GM19463 (cell line): ENCODE measurements around the gene KCNQ1.

Experiments used
- ATAC-seq: cut with Tn5 transposase; IDR thresholded peaks from one replicate; pipeline ENCODE4 v1.9.1; 2021; ENCODE audit warnings: mild to moderate bottlenecking, moderate library complexity; ENCODE audit not compliant: unreplicated experiment

The KCNQ1 gene

GRCh38 chr11:2828585-2829330 lies 383.9 kb downstream of the KCNQ1 start:
- ATAC-seq, result no peak

DNA sequence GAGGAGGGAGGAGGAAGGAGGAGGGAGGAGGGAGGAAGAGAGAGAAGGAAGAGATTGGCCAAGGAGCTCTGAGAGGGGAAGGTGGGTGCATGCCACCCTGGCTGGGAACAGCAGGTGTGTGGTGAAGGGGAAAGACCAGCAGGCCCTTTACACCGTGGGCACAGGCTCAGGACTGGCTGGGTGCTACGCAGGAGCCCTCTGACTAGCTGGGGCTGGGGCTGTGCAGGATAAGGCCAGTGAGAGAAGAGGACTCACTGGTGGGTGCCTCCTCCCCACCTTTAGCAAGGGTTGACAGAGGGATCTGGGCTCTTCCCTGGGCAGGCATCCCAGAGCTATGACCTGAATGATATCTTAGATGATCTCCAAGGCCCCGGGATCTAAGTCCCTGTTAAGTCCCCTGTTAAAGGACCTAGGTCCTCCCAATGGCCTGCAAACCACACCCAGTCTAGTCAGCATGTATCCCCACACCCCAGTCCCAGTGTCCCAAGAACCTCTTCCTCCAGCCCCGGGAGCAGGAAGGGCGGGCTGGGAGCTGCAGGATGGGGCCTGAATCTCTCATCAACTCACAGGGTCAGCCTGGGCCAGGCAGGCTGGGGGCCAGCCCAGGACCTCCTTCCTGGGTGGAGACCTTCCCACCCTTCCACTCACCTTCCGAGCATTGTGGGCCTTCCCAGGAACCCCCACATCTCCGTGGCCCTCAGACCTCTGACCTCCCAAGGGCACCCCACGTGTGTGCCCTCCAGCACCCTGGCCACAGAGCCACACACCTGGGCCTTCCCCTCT lies 385.4 kb downstream of the KCNQ1 start:
- no peak for ATAC-seq

- ATAC-seq, result no peak
These were observed 386.1 kb downstream of the KCNQ1 start for GRCh38 chr11:2830886-2831285.

DNA sequence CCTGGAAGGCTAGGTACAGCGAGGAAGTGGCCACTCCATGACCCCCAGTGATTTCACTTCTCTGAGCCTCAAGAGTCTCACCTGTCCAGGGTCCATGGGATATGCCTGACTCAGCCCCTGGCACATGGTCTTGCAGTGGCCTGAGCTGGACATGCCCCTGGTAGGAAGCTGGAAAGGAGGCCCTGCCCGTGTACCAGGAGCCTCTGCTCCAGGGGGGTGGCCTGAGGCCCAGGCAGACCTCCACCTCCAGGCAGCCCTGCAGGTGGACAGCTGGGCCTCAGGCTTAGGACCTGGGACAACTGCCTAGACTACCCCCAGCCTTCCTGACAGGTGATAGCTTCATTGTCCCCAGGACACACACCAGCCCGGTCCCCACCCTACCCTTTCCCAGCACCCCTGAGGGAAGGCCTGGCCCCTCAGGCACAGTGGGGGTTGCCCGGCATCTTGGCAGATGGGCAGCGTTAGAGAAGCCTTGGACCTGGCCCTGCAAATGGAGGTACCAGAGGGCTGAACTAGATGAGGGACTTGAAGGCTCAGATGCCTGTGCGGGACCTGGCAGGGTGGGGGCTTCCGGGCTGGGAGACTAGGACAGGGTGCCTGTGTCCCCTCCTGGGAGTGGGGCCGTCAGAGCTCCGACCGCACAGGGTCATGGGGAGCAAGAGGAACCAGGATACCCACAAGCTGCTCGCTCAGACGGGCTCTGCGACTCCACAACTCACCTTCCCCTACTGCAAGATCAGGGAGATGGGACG lies 387.1 kb downstream of the KCNQ1 start:
- ATAC-seq, result no peak

DNA sequence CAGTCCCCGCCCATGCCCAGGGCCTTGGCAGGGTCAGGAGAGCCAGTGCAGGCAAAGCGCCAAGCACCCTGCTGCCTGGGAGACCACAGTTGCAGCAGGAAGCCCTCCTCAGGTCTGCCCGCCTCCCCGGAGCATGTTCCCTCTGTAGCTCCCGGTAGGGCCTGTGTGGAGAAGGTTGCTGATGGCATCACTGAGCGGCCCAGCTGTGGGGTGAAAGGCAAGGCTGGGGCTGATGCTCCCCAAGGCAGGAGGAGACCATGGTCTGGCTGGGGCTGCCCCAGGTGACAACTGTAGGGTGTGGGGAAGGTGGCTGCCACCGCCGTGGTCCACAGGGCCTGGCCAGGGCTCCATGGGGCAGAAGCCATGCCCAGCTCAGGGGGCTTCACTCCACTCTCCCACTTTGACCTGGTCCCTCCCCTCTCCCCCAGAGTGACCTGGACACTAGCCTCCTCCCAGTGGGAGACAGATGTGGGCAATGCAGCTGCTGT lies 387.8 kb downstream of the KCNQ1 start:
- ATAC-seq, result no peak

DNA sequence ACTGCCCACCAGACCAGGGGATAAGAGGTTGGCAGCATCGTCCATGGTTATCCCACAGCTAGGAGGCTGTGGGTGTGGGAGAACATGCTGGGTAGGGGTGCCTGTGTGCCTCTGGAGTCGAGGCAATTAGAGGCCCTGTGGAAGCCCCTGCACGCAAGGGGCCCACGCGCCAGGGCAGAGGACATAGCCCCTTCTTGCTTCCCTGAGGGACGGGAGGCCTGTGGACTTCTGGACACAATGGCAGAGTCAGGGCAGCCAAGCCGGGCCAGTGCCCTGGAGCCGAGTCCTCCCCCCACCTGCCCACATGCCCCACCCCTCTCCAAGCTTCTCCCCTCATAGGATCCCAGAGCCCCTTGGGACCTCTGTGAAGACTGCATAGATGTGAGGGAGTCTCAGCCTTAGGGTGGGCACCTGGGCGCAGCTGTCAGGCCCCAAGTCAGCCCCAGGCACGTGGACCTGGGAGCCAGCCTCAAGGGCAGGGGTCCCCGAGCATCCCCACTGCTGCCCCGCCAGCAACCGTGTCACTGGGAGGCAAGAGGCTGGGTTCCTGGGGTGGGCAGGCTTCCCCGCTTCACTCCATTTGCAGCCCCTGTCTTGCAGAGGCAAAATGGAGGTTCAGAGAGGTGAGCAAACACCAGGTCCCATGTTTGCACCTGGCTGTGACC lies 388.4 kb downstream of the KCNQ1 start:
- no peak for ATAC-seq

- no peak for ATAC-seq
These were observed 389.1 kb downstream of the KCNQ1 start for GRCh38 chr11:2833716-2834502.

DNA sequence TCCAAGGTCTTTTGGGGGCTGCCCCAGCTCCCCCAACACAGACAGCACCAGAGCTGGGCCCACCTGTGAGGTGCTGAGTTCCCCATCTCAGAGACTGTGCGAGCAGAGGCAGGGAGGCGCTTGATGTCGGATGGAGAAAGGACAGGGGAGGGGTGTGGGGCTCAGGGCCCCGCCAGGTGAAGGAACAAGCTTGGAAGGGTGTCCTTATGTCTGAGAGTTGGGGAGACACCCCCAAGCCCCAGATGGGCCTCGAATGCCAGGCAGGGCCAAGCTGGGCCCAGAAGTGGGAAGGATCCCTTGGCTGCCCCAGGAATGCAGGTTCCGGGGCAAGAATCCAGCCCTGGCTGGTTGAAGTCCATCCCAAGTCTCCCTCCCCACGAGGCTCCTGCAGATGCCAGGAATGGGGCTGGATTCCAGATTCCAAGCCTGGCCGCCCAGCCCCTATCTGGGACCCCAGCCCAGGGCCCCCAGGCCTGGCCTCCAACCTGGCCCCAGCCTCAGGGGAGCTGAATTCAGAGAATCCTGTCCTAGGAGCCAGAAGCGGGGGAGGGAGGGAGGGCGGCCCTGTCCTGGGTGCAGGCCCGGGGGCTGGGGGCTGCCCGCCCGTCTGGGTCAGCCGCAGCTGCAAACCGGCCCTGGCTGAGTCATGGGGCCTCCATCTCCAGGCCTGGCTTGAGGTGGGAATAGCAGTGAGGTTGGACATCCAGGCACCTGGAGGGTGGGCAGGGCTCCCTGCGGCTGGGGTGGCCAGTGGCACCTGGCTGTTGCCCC lies 389.9 kb downstream of the KCNQ1 start:
- ATAC-seq, result no peak

- no peak for ATAC-seq
These were observed 390.5 kb downstream of the KCNQ1 start for GRCh38 chr11:2835296-2835695.

- no peak for ATAC-seq
These were observed 390.9 kb downstream of the KCNQ1 start for GRCh38 chr11:2835751-2836150.

DNA sequence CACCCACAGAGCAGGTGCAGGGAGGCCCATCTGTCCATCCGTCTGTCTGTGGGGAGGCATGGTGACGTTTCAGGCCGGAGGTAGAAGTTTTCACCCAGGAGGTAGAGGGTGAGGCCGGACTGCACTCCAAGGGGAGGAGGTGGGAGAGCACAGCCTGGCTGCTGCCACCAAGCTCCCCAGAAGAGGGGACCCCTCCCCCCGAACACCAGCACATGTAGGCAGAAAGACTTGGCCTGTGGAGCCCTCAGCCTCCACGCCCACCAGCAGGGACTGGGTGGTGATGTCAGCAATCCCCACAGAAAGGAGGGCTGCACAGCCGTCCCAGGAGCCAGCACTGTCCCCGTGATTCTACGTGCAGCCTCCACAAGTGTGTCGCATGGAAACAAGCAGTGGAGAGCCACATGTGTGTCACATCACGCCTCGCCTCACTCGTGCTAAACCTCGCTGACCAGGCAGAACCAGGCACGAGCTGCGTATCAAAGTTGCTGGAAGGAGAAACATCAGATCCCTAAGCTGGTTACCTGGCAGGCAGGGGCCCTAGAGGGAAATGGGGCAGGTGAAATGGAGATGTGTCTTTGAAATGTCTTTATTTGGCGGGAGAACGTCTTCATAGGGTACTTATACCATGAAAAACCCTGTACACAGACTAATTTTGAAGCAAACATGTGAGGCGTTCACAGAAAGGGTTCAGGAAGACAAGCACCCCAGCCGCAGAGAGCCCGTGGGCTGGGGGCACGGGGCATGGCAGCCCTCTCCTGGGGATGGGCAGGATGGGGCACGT lies 391.7 kb downstream of the KCNQ1 start:
- no peak for ATAC-seq

DNA sequence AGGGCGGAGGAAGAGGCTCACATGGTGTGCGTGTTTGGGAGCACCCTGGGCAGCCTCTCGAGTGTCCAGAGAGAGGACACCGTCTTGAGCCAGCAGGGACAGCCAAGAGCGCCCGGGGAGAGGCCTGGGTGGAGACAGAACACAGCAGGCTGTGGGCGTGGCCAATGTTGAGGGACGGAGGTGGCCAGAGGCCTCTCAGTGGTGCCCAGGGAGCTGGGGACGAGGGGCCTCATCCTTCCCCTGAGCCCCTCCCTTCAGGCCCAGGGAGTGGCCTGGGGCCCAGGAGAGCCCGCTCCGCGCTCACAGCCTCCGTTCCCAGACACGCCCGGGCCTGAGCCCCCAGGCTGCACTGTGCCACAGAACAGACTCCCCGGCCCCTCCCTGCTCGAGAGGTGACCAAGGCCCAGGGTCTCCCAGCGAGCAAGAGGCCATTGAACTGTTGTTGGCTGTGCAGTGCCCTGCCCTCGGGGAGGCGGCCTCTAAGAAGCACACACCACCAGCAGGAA lies 392.3 kb downstream of the KCNQ1 start:
- no peak for ATAC-seq

DNA sequence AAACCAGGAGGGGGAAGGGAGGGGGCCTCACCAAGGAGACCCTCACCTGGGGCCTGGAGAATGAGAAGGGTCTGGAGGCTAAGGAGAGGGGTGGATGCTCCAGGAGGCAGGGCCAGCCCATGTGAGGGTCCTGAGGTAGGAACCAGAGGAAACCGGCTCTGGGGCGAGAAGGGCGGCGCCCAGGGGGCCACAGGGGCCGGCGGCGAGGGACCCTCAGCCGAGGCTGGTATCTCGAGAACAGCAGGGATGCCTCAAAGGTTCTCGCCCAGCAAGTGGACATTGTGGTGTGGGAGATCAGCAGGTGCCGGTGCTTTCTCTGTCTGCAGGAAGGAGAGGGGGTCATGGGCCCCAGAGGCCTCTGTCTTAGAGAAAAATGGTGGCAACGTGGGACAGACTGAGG lies 392.8 kb downstream of the KCNQ1 start:
- ATAC-seq, result no peak

- ATAC-seq, result no peak
These were observed 393.3 kb downstream of the KCNQ1 start for GRCh38 chr11:2838091-2838490.

GRCh38 chr11:2838676-2839294 lies 394.0 kb downstream of the KCNQ1 start:
- no peak for ATAC-seq

DNA sequence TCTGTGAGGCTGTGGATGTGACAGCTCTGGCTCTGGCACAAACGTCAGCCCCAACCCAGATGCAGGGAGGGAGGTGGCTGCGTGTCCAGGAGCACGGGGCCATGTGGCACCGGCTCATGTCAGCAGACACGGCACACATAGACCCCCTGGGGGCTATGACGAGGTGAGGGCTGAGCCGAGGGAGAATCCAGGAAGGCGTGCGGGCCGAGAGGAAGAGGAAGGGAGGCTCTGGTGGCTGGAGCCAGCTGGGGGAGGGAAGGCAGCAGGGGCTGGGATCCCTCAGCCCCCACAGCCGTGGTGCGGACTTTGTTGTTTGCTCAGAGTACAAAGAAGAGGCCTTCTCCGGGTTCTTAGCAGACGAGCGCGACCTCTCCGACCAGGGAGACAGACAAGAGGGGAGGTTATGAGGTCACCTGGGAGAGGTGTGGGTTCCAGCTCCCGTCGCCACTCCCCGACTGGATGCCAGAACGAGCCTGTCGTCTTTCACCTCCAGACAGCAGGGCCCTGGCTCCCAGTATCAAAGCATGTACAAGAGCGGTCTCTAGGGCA lies 394.7 kb downstream of the KCNQ1 start:
- ATAC-seq, result no peak

DNA sequence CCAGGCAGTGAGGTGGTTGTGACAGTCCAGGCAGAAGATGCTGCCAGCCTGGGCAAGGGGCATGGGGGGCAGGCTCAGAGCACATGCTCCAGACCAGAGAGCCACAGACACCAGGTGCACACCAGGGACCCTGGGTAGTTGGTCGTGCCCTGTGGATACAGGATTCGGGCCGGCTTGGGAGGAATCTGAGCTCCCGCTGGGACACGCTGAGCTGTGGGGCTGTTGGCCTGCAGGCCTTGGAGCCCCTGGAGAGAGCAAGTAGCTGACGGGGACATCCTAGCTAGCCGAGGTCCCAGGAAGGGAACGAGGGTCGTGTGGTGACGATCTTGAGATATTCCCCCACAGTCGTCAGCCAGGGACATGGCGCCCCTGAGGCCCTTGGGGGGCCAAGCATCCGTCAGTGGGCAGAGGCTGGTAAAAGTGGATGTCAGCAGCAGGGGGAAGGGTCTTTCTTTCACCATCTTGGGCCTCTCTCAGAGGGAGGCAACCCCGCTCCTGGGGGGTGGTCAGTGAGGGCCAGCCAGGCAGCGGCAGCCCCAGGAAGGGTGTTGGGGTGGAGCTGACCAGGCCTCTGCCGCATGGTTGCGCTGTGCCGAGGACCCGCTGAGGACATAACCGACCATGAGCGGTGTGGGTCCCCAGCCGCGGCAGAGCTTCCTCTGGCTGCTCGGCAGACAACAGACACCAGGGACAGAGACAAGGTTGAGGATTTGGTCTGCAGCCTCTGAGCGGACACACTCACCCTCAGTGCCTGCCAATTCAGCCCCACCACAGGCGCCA lies 396.8 kb downstream of the KCNQ1 start:
- no peak for ATAC-seq
